Measurements from ENCODE around the gene LARGE1. TPM values are rescaled to one million over a fixed set of nuclear protein-coding genes. Genes with fewer than 3 reads are reported as not detected.
A peak's percentile ranks its signal among the peaks of the same experiment; 100 is the strongest.

LARGE1 gene
- total and polyA plus RNA-seq, 2 of the 8 experiments (the other 6 are each of a cell fraction or from before 2014, with no cell fraction given): 43.7 to 83.0 TPM

GRCh38 chr22:33883961-33884808 is 36.1 kb downstream of the LARGE1 start:
- DNase-seq (ENCODE audit: low read depth in 1 of 2, low spot score in 2 of 2): no peak
- ChIA-PET POLR2A (ENCODE audit: partially characterized antibody) (interaction anchor here (0.9 kb wide), 1 partner anchor 13 kb away, joined by 3 read pairs; no protein-coding TSS in a partner anchor), CTCF (ENCODE audit: partially characterized antibody) (interaction anchor here (0.8 kb wide), 1 partner anchor 13 kb away, joined by 3 read pairs; no protein-coding TSS in a partner anchor)
- Histone ChIP-seq H4K5ac (ENCODE audit: insufficient read length, low read depth, low read length) (no peak overlapping the region), H3K23me2 (ENCODE audit: low read depth, low read length) (no peaks in the 10 kb centered on the region; the same call in 1 of the 2 replicates), H3K23ac (ENCODE audit: insufficient read length) (no peak overlapping the region), H3K4me3 (ENCODE audit: extremely low read depth in 1 of 4, insufficient read depth in 2 of 4, low read depth in 3 of 4, low read length in 4 of 4) (no peak overlapping the region), H2BK120ac (replicated peaks; ENCODE audit: low read depth, low read length) (no peak overlapping the region), H2AK5ac (ENCODE audit: low read depth, low read length) (peak overlapping the region; percentile 70), H2BK15ac (ENCODE audit: low read length) (peak overlapping the region; percentile 76; the same call in 1 of the 2 replicates), H2BK5ac (ENCODE audit: low read depth, low read length) (peak overlapping the region; percentile 79), H4K8ac (ENCODE audit: extremely low read depth, insufficient read depth, low read length) (no peak overlapping the region), H2AFZ (ENCODE audit: low read length) (no peak overlapping the region), H3K36me3 (ENCODE audit: control insufficient read depth in 2 of 4, insufficient read depth in 4 of 4, low read length in 3 of 4) (no peaks in the 10 kb centered on the region), H3K9ac (replicated peaks in 1 of 4; ENCODE audit: extremely low read depth in 1 of 4, low read depth in 3 of 4, low read length in 3 of 4) (peak overlapping the region in 1 of 4 experiments; percentile 4; a peak in 1 of 7 replicates), H3K4me2 (ENCODE audit: insufficient read depth in 1 of 2, low read depth in 2 of 2, low read length in 2 of 2) (no peak overlapping the region), H4K91ac (replicated peaks; ENCODE audit: insufficient read length, low read length) (no peak overlapping the region), H3K27ac (ENCODE audit: low read depth, low read length) (peak overlapping the region; percentile 62; the same call in 1 of the 2 replicates), H3K18ac (ENCODE audit: extremely low read depth, low read length) (peak overlapping the region; percentile 41; the same call in 1 of the 2 replicates), H3K4ac (replicated peaks; ENCODE audit: insufficient read length, low read depth, low read length) (no peak overlapping the region), H4K20me1 (replicated peaks in 1 of 2; ENCODE audit: control insufficient read depth in 1 of 2, insufficient read depth in 2 of 2, low read length in 2 of 2) (peaks cover 20 to 32% of the 10 kb centered on the region in 2 experiments), H2BK20ac (ENCODE audit: low read length) (no peak overlapping the region), H3K4me1 (replicated peaks in 1 of 4; ENCODE audit: control insufficient read depth in 3 of 4, insufficient read depth in 4 of 4, low read length in 3 of 4) (peaks cover 16 to 38% (median 36%) of the 10 kb centered on the region in 4 experiments), H3K79me1 (ENCODE audit: low read depth, low read length) (peaks cover 30% of the 10 kb centered on the region), H3K14ac (ENCODE audit: insufficient read length) (no peak overlapping the region), H3K27me3 (replicated peaks in 1 of 4; ENCODE audit: control insufficient read depth in 3 of 4, extremely low read depth in 1 of 4, insufficient read depth in 3 of 4, low read length in 3 of 4) (no peaks in the 10 kb centered on the region), H3K56ac (replicated peaks; ENCODE audit: insufficient read length, low read depth, low read length) (no peak overlapping the region), H3K9me3 (ENCODE audit: insufficient read depth in 2 of 2, low read depth in 1 of 2, low read length in 1 of 2) (no peaks in the 10 kb centered on the region), H2BK12ac (ENCODE audit: low read depth, low read length) (peak overlapping the region; percentile 29; the same call in 1 of the 2 replicates), H3K79me2 (ENCODE audit: control insufficient read depth in 1 of 2, insufficient read depth in 2 of 2, low read length in 2 of 2) (peaks cover 34 to 98% of the 10 kb centered on the region in 2 experiments)
- 89% methylated on average over 19 of the region's 19 CpGs; no CpG with 5 or more reads in 1 of the 2 experiments for WGBS, 2 experiments (ENCODE audit: extremely low coverage in 1 of 2, insufficient coverage in 1 of 2, insufficient read length in 1 of 2, insufficient replicate concordance in 2 of 2, low coverage in 1 of 2, low lambda C conversion rate in 2 of 2, missing lambda C conversion rate in 1 of 2)
- no peak for FAIRE-seq
- TF ChIP-seq EZH2 (IDR thresholded peaks at IDR 0.05; ENCODE audit: low read depth, low read length, severe bottlenecking) (no peak), SP1 (IDR thresholded peaks at IDR 0.05; ENCODE audit: low read depth, low read length) (no peak), TBP (IDR thresholded peaks at IDR 0.05; ENCODE audit: low read depth, low read length) (no peak), SAP30 (IDR thresholded peaks at IDR 0.05; ENCODE audit: insufficient read depth, insufficient replicate concordance, low read length) (no peak), HDAC6 (IDR thresholded peaks at IDR 0.05; ENCODE audit: low read depth, low read length) (no peak), EP300 (IDR thresholded peaks at IDR 0.05; ENCODE audit: borderline replicate concordance in 1 of 2, low read depth in 2 of 2, low read length in 2 of 2) (no peak), CHD1 (IDR thresholded peaks at IDR 0.05; ENCODE audit: low read depth, low read length) (no peak), SP4 (IDR thresholded peaks at IDR 0.05; ENCODE audit: low read length) (no peak), POLR2AphosphoS5 (IDR thresholded peaks at IDR 0.05; ENCODE audit: low read depth, low read length) (no peak)
- TF ChIP-seq, protein P1, sequence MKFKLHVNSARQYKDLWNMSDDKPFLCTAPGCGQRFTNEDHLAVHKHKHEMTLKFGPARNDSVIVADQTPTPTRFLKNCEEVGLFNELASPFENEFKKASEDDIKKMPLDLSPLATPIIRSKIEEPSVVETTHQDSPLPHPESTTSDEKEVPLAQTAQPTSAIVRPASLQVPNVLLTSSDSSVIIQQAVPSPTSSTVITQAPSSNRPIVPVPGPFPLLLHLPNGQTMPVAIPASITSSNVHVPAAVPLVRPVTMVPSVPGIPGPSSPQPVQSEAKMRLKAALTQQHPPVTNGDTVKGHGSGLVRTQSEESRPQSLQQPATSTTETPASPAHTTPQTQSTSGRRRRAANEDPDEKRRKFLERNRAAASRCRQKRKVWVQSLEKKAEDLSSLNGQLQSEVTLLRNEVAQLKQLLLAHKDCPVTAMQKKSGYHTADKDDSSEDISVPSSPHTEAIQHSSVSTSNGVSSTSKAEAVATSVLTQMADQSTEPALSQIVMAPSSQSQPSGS (IDR thresholded peaks at IDR 0.05; ENCODE audit: low read length): no peak
